ENCODE results near the gene SPSB1.
"Not testable (repeated sequence)": the region's sequence is repeated elsewhere in the genome, so short reads cannot be mapped to it uniquely, and the experiment has no call there.

SPSB1 gene

GRCh38 chr1:9280015-9280860 is 12.5 kb upstream of the SPSB1 start:
- no peak for DNase-seq

GRCh38 chr1:9281071-9281827 is 11.4 kb upstream of the SPSB1 start:
- DNase-seq = no peak

- no peak for DNase-seq
Observed at GRCh38 chr1:9281908-9282695, 10.6 kb upstream of the SPSB1 start.

GRCh38 chr1:9282696-9282955 is 10.1 kb upstream of the SPSB1 start:
- no peak for DNase-seq

GRCh38 chr1:9284061-9284460 is 8.6 kb upstream of the SPSB1 start:
- no peak for DNase-seq

- no peak for DNase-seq
Observed at GRCh38 chr1:9286556-9286955, 6.1 kb upstream of the SPSB1 start.

GRCh38 chr1:9289090-9289534 is 3.6 kb upstream of the SPSB1 start:
- no peak for DNase-seq

GRCh38 chr1:9289711-9290485 is 2.8 kb upstream of the SPSB1 start:
- DNase-seq = no peak

GRCh38 chr1:9291914-9292360 is 757 bp upstream of the SPSB1 start:
- no peak for DNase-seq

GRCh38 chr1:9293241-9293532 is 493 bp downstream of the SPSB1 start:
- no peak for DNase-seq

GRCh38 chr1:9293533-9294404 is 1.1 kb downstream of the SPSB1 start:
- no peak for DNase-seq

- DNase-seq = no peak
Observed at GRCh38 chr1:9294405-9294773, 1.7 kb downstream of the SPSB1 start.

GRCh38 chr1:9294910-9295636 is 2.4 kb downstream of the SPSB1 start:
- DNase-seq = no peak

- DNase-seq = no peak
Observed at GRCh38 chr1:9295884-9296283, 3.2 kb downstream of the SPSB1 start.

- no peak for DNase-seq
Observed at GRCh38 chr1:9296850-9297249, 4.2 kb downstream of the SPSB1 start.

GRCh38 chr1:9297831-9298230 is 5.1 kb downstream of the SPSB1 start:
- DNase-seq = no peak

GRCh38 chr1:9298282-9298681 is 5.6 kb downstream of the SPSB1 start:
- DNase-seq = no peak

GRCh38 chr1:9299571-9300541 is 7.2 kb downstream of the SPSB1 start:
- DNase-seq = not testable (repeated sequence)

GRCh38 chr1:9300573-9300972 is 7.9 kb downstream of the SPSB1 start:
- no peak for DNase-seq

All from NCI-H774 (cell line).